ENCODE results near the gene CALN1.
"Not testable (repeated sequence)": the region's sequence is repeated elsewhere in the genome, so short reads cannot be mapped to it uniquely, and the experiment has no call there.

Gene CALN1

DNA sequence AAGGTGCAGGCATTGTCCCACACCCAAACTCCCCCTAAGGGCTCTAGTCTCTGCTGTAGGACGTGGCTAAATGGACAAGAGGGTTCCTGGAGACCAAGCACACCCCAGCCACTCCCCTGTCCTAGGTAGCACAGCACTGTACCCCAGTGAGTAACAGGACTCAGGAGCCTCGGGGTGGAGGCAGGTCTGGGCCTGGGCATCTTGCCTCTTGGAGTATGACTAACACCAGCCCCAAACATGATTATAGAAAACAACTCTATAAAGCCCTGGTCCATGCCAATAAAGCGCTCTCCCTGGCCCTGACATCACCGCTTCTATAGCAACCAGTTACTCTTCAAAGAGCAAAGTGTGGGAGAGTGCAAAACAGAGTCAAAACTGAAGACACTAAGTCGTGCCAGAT, 195.0 kb downstream of the CALN1 start:
- no peak for TF ChIP-seq EZH2phosphoT487 (IDR thresholded peaks at IDR 0.05; ENCODE audit: low read depth)
- TF ChIP-seq, protein P1, sequence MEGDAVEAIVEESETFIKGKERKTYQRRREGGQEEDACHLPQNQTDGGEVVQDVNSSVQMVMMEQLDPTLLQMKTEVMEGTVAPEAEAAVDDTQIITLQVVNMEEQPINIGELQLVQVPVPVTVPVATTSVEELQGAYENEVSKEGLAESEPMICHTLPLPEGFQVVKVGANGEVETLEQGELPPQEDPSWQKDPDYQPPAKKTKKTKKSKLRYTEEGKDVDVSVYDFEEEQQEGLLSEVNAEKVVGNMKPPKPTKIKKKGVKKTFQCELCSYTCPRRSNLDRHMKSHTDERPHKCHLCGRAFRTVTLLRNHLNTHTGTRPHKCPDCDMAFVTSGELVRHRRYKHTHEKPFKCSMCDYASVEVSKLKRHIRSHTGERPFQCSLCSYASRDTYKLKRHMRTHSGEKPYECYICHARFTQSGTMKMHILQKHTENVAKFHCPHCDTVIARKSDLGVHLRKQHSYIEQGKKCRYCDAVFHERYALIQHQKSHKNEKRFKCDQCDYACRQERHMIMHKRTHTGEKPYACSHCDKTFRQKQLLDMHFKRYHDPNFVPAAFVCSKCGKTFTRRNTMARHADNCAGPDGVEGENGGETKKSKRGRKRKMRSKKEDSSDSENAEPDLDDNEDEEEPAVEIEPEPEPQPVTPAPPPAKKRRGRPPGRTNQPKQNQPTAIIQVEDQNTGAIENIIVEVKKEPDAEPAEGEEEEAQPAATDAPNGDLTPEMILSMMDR (IDR thresholded peaks at IDR 0.05; ENCODE audit: low read depth, low read length): no peak
- Histone ChIP-seq H3K4me2 (ENCODE audit: low read length) (no peak overlapping the region), H3K9ac (ENCODE audit: low read length) (no peak overlapping the region), H3K4me1 (ENCODE audit: low read length) (no peaks in the 10 kb centered on the region), H3K4me3 (ENCODE audit: low read length) (no peak overlapping the region), H3K36me3 (replicated peaks; ENCODE audit: low read depth, low read length) (no peaks in the 10 kb centered on the region), H3K27ac (ENCODE audit: low read length) (no peak overlapping the region), H3K27me3 (ENCODE audit: low read depth, low read length) (no peaks in the 10 kb centered on the region), H3K9me3 (ENCODE audit: insufficient read depth, low read length) (no peaks in the 10 kb centered on the region), H3K79me2 (ENCODE audit: low read length) (no peaks in the 10 kb centered on the region), H2AFZ (ENCODE audit: low read depth, low read length) (no peak overlapping the region), H4K20me1 (ENCODE audit: insufficient read depth, low read length) (no peaks in the 10 kb centered on the region)

DNA sequence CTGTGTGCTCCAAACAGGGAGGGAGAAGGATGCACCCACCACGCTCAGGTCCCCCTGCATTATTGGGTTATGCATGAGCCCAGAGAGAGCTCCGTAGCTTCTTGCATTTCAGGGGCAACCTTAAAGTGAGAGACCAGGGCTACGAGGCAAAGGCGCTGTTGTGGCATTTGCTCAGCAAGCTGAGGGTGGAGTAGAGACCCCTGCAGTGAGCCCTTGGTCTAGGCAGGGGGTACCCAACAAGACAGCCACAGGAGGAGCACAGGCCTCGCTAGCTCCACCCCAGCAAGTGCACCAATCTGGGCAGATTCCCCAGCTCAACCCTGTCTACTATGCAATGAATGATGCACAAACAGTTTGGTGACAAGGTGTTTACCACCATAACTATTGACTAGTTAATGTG, 198.4 kb downstream of the CALN1 start:
- H3K79me2 ChIP-seq (ENCODE audit: low read length): no peaks in the 10 kb centered on the region
- H3K4me3 ChIP-seq (ENCODE audit: low read length): no peak overlapping the region
- H4K20me1 ChIP-seq (ENCODE audit: insufficient read depth, low read length): no peaks in the 10 kb centered on the region
- no peak overlapping the region for H3K4me2 ChIP-seq (ENCODE audit: low read length)
- TF ChIP-seq, protein P1 (IDR thresholded peaks at IDR 0.05; ENCODE audit: low read depth, low read length): no peak
- no peak for TF ChIP-seq EZH2phosphoT487 (IDR thresholded peaks at IDR 0.05; ENCODE audit: low read depth)
- no peak overlapping the region for H3K9ac ChIP-seq (ENCODE audit: low read length)
- no peak overlapping the region for H3K27ac ChIP-seq (ENCODE audit: low read length)
- no peaks in the 10 kb centered on the region for H3K36me3 ChIP-seq (replicated peaks; ENCODE audit: low read depth, low read length)
- H3K4me1 ChIP-seq (ENCODE audit: low read length): no peaks in the 10 kb centered on the region
- H2AFZ ChIP-seq (ENCODE audit: low read depth, low read length): no peak overlapping the region
- no peaks in the 10 kb centered on the region for H3K9me3 ChIP-seq (ENCODE audit: insufficient read depth, low read length)
- no peaks in the 10 kb centered on the region for H3K27me3 ChIP-seq (ENCODE audit: low read depth, low read length)

DNA sequence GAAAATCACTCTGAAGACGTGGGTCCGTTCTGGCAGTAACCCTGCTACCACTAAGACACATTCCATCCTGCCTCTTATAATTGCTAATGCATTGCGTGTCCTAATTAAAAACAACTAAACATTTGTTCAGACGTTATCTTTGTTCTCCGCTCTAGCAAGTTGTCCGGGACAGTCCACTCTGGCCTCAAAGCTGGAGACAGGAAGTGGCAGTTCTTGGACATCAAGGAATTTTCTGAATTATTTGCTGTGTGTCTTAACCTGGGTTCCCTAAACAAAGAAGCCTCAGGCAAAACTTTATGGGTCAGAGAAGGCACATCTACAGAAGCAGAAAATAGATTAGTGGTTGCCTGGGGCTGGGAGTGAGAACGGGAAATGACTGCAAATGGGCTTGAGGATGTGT, 199.1 kb downstream of the CALN1 start:
- no peak overlapping the region for H3K4me2 ChIP-seq (ENCODE audit: low read length)
- no peaks in the 10 kb centered on the region for H4K20me1 ChIP-seq (ENCODE audit: insufficient read depth, low read length)
- TF ChIP-seq, protein P1 (IDR thresholded peaks at IDR 0.05; ENCODE audit: low read depth, low read length): no peak
- no peak for TF ChIP-seq EZH2phosphoT487 (IDR thresholded peaks at IDR 0.05; ENCODE audit: low read depth)

DNA sequence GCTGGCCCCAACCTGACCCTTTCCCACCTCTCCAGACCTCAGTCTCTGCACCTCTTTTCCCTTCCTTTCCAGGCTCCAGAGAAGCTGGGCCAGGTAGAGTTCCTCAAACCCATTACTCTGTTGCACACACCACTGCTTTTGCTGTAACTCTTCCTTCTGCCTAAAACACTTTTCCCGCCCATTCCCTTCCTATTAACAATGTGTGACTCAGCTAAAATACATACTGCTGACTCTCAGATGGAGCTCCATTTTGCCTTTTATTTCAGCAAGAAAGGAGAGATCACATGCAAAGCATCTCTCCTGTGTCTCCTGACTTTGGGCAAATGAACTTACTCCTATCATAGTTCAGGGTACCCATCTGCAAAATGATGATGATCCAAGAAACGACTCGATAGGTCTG, 201.0 kb downstream of the CALN1 start:
- Histone ChIP-seq H2AFZ (ENCODE audit: low read depth, low read length) (no peak overlapping the region), H3K27ac (ENCODE audit: low read length) (no peak overlapping the region), H3K27me3 (ENCODE audit: low read depth, low read length) (no peaks in the 10 kb centered on the region), H4K20me1 (ENCODE audit: insufficient read depth, low read length) (no peaks in the 10 kb centered on the region), H3K4me1 (ENCODE audit: low read length) (no peaks in the 10 kb centered on the region), H3K36me3 (replicated peaks; ENCODE audit: low read depth, low read length) (no peaks in the 10 kb centered on the region), H3K79me2 (ENCODE audit: low read length) (no peaks in the 10 kb centered on the region), H3K9me3 (ENCODE audit: insufficient read depth, low read length) (no peaks in the 10 kb centered on the region), H3K4me2 (ENCODE audit: low read length) (no peak overlapping the region), H3K9ac (ENCODE audit: low read length) (no peak overlapping the region), H3K4me3 (ENCODE audit: low read length) (no peak overlapping the region)
- TF ChIP-seq, protein P1 (IDR thresholded peaks at IDR 0.05; ENCODE audit: low read depth, low read length): no peak
- TF ChIP-seq EZH2phosphoT487 (IDR thresholded peaks at IDR 0.05; ENCODE audit: low read depth): no peak

More for the DNA sequence above, 199.1 kb downstream of the CALN1 start:
- no peaks in the 10 kb centered on the region for H3K4me1 ChIP-seq (ENCODE audit: low read length)
- no peak overlapping the region for H3K27ac ChIP-seq (ENCODE audit: low read length)
- no peaks in the 10 kb centered on the region for H3K79me2 ChIP-seq (ENCODE audit: low read length)
- no peaks in the 10 kb centered on the region for H3K36me3 ChIP-seq (replicated peaks; ENCODE audit: low read depth, low read length)
- H2AFZ ChIP-seq (ENCODE audit: low read depth, low read length): no peak overlapping the region
- no peak overlapping the region for H3K9ac ChIP-seq (ENCODE audit: low read length)
- no peaks in the 10 kb centered on the region for H3K27me3 ChIP-seq (ENCODE audit: low read depth, low read length)
- no peaks in the 10 kb centered on the region for H3K9me3 ChIP-seq (ENCODE audit: insufficient read depth, low read length)
- no peak overlapping the region for H3K4me3 ChIP-seq (ENCODE audit: low read length)

DNA sequence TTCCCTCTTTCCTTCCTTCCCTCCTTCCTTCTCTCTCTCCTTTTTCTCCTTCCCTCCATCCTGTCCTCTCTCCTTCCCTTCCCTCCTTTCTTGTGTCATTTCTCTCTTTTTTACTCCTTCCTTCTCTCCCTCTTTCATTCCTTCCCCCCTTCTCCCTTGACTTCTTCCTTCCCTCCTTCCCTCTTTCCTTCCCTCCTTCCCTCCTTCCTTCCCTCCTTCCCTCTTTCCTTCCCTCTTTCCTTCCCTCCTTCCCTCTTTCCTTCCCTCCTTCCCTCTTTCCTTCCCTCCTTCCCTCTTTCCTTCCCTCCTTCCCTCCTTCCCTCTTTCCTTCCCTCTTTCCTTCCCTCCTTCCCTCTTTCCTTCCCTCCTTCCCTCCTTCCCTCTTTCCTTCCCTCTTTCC, 203.1 kb downstream of the CALN1 start:
- not testable (repeated sequence) for H3K9ac ChIP-seq (ENCODE audit: low read length); H2AFZ ChIP-seq (ENCODE audit: low read depth, low read length); H3K4me2 ChIP-seq (ENCODE audit: low read length); H3K4me1 ChIP-seq (ENCODE audit: low read length); H3K27me3 ChIP-seq (ENCODE audit: low read depth, low read length); H4K20me1 ChIP-seq (ENCODE audit: insufficient read depth, low read length); H3K4me3 ChIP-seq (ENCODE audit: low read length); H3K27ac ChIP-seq (ENCODE audit: low read length); H3K36me3 ChIP-seq (replicated peaks; ENCODE audit: low read depth, low read length); H3K79me2 ChIP-seq (ENCODE audit: low read length); H3K9me3 ChIP-seq (ENCODE audit: insufficient read depth, low read length)
